HG03108 (cell line): ENCODE results near the gene CCDC121.

ENCODE experiments used
- ATAC-seq: cut with Tn5 transposase; IDR thresholded peaks from one replicate; pipeline ENCODE4 v1.9.1; 2021; ENCODE audit warnings: moderate library complexity; ENCODE audit not compliant: unreplicated experiment

The CCDC121 gene

GRCh38 chr2:27582695-27583389, 46.0 kb downstream of the CCDC121 start, which contains the start of gene ZNF512:
TSS of gene ZNF512 (plus strand) at chr2:27583042. CDS start at chr2:27583113, 71 bp downstream.
- ATAC-seq, result peak; percentile 90

- no peak for ATAC-seq
Measured at GRCh38 chr2:27582129-27582694, 46.6 kb downstream of the CCDC121 start.

GRCh38 chr2:27581417-27582128, 47.2 kb downstream of the CCDC121 start:
- no peak for ATAC-seq
